ENCODE results near the gene CTNNBL1. TPM values are rescaled to one million over a fixed set of nuclear protein-coding genes. Genes with fewer than 3 reads are reported as not detected.
A peak's percentile ranks its signal among the peaks of the same experiment; 100 is the strongest.
"Not testable (repeated sequence)": the region's sequence is repeated elsewhere in the genome, so short reads cannot be mapped to it uniquely, and the experiment has no call there.

The CTNNBL1 gene
- total RNA-seq: 10 to 100 TPM; 33.2 to 51.4 (median 37.0) TPM

- H3K4me3 ChIP-seq: peak within 1 kb of the TSS; percentile 43 to 82 (median 67)
- peak; percentile 92 to 98 (median 96) for ATAC-seq (replicated peaks in 6 of 8)
- 0 to 20% (median 0%) methylated on average over 1 to 12 of the region's 54 CpGs; no CpG with 5 or more reads in 1 of the 10 experiments for WGBS, 10 experiments
- peaks cover 0 to 13% of the 10 kb centered on the region in 2 donors for H3K4me1 ChIP-seq (replicated peaks in 1 of 2)
- in situ Hi-C loops (cut with MboI; ENCODE audit: low pct_unique_long_range_greater_than_20kb in 2 of 9, low sequenced_read_pairs in 9 of 9, unreplicated experiment in 9 of 9): no loop called here
- peak within 1 kb of the TSS in 1 of 2 donors; percentile 8 for H3K27ac ChIP-seq
Observed at GRCh38 chr20:37693635-37694626, at the start of gene CTNNBL1. CTNNBL1 (plus strand) TSS chr20:37694030; CDS start chr20:37694123, 93 bp downstream.

GRCh38 chr20:37644605-37645004, 49.2 kb upstream of the CTNNBL1 start:
- no peak for ATAC-seq (replicated peaks in 6 of 8)
- H3K27ac ChIP-seq: no peak overlapping the region
- H3K4me1 ChIP-seq (replicated peaks in 1 of 2): peaks cover 7 to 12% of the 10 kb centered on the region in 2 donors
- 0 to 100% (median 78%) methylated on average over 1 of the region's 1 CpG; no CpG with 5 or more reads in 4 of the 10 experiments for WGBS, 10 experiments
- in situ Hi-C loops (cut with MboI; ENCODE audit: low pct_unique_long_range_greater_than_20kb in 2 of 9, low sequenced_read_pairs in 9 of 9, unreplicated experiment in 9 of 9): no loop called here
- H3K4me3 ChIP-seq: no peak overlapping the region

- Histone ChIP-seq H3K4me1 (replicated peaks in 1 of 2) (peaks cover 11 to 21% of the 10 kb centered on the region in 2 donors), H3K27ac (no peak overlapping the region), H3K4me3 (no peak overlapping the region)
- 0 to 94% (median 41%) methylated on average over 1 to 3 of the region's 3 CpGs; no CpG with 5 or more reads in 2 of the 10 experiments for WGBS, 10 experiments
- ATAC-seq (replicated peaks in 6 of 8): no peak
- in situ Hi-C loops (cut with MboI; ENCODE audit: low pct_unique_long_range_greater_than_20kb in 2 of 9, low sequenced_read_pairs in 9 of 9, unreplicated experiment in 9 of 9): no loop called here
Observed at GRCh38 chr20:37647946-37648345, 45.9 kb upstream of the CTNNBL1 start.

GRCh38 chr20:37649017-37649416, 44.8 kb upstream of the CTNNBL1 start:
- WGBS, 10 experiments: 0 to 88% (median 40%) methylated on average over 1 to 2 of the region's 2 CpGs; no CpG with 5 or more reads in 1 of the 10 experiments
- in situ Hi-C loops (cut with MboI; ENCODE audit: low pct_unique_long_range_greater_than_20kb in 2 of 9, low sequenced_read_pairs in 9 of 9, unreplicated experiment in 9 of 9): no loop called here
- Histone ChIP-seq H3K4me1 (replicated peaks in 1 of 2) (peaks cover 11 to 21% of the 10 kb centered on the region in 2 donors), H3K4me3 (no peak overlapping the region), H3K27ac (no peak overlapping the region)
- peak in 2 of 8 experiments; percentile 21 to 32 for ATAC-seq (replicated peaks in 6 of 8)

- in situ Hi-C loops (cut with MboI; ENCODE audit: low pct_unique_long_range_greater_than_20kb in 2 of 9, low sequenced_read_pairs in 9 of 9, unreplicated experiment in 9 of 9): no loop called here
- Histone ChIP-seq H3K27ac (no peak overlapping the region), H3K4me1 (replicated peaks in 1 of 2) (peaks cover 11 to 21% of the 10 kb centered on the region in 2 donors), H3K4me3 (no peak overlapping the region)
- 11 to 81% (median 75%) methylated on average over 1 to 4 of the region's 9 CpGs; no CpG with 5 or more reads in 5 of the 10 experiments for WGBS, 10 experiments
- ATAC-seq (replicated peaks in 6 of 8): peak in 3 of 8 experiments; percentile 22 to 41 (median 30)
Observed at GRCh38 chr20:37649676-37650370, 44.0 kb upstream of the CTNNBL1 start.

- no peak for ATAC-seq (replicated peaks in 6 of 8)
- Histone ChIP-seq H3K27ac (no peak overlapping the region), H3K4me3 (no peak overlapping the region), H3K4me1 (replicated peaks in 1 of 2) (peaks cover 11 to 21% of the 10 kb centered on the region in 2 donors)
- in situ Hi-C loops (cut with MboI; ENCODE audit: low pct_unique_long_range_greater_than_20kb in 2 of 9, low sequenced_read_pairs in 9 of 9, unreplicated experiment in 9 of 9): no loop called here
- WGBS, 10 experiments: 0 to 100% (median 65%) methylated on average over 1 to 3 of the region's 3 CpGs; no CpG with 5 or more reads in 5 of the 10 experiments
Observed at GRCh38 chr20:37650661-37651060, 43.2 kb upstream of the CTNNBL1 start.

GRCh38 chr20:37651932-37652331, 41.9 kb upstream of the CTNNBL1 start:
- Histone ChIP-seq H3K4me1 (replicated peaks in 1 of 2) (peaks cover 11 to 21% of the 10 kb centered on the region in 2 donors), H3K27ac (no peak overlapping the region), H3K4me3 (no peak overlapping the region)
- in situ Hi-C loops (cut with MboI; ENCODE audit: low pct_unique_long_range_greater_than_20kb in 2 of 9, low sequenced_read_pairs in 9 of 9, unreplicated experiment in 9 of 9): no loop called here
- 0 to 93% (median 31%) methylated on average over 1 to 5 of the region's 5 CpGs; no CpG with 5 or more reads in 5 of the 10 experiments for WGBS, 10 experiments
- ATAC-seq (replicated peaks in 6 of 8): peak in 4 of 8 experiments; percentile 28 to 90 (median 58)

GRCh38 chr20:37656945-37657344, 36.9 kb upstream of the CTNNBL1 start:
- H3K27ac ChIP-seq: no peak overlapping the region
- ATAC-seq (replicated peaks in 6 of 8): no peak
- H3K4me1 ChIP-seq (replicated peaks in 1 of 2): peaks cover 2 to 7% of the 10 kb centered on the region in 2 donors
- in situ Hi-C loops (cut with MboI; ENCODE audit: low pct_unique_long_range_greater_than_20kb in 2 of 9, low sequenced_read_pairs in 9 of 9, unreplicated experiment in 9 of 9): no loop called here
- no peak overlapping the region for H3K4me3 ChIP-seq
- WGBS, 10 experiments: 20 to 100% (median 84%) methylated on average over 1 to 4 of the region's 6 CpGs; no CpG with 5 or more reads in 2 of the 10 experiments

GRCh38 chr20:37657924-37658804, 35.7 kb upstream of the CTNNBL1 start:
- H3K4me1 ChIP-seq (replicated peaks in 1 of 2): peaks cover 2 to 10% of the 10 kb centered on the region in 2 donors
- no peak overlapping the region for H3K4me3 ChIP-seq
- in situ Hi-C loops (cut with MboI; ENCODE audit: low pct_unique_long_range_greater_than_20kb in 2 of 9, low sequenced_read_pairs in 9 of 9, unreplicated experiment in 9 of 9): no loop called here
- 0 to 70% (median 28%) methylated on average over 1 to 5 of the region's 6 CpGs; no CpG with 5 or more reads in 2 of the 10 experiments for WGBS, 10 experiments
- H3K27ac ChIP-seq: peak overlapping the region in 1 of 2 donors; percentile 2
- peak in 5 of 8 experiments; percentile 63 to 89 (median 85) for ATAC-seq (replicated peaks in 6 of 8)

GRCh38 chr20:37661519-37661918, 32.3 kb upstream of the CTNNBL1 start:
- no peak overlapping the region for H3K4me3 ChIP-seq
- WGBS, 10 experiments: 23 to 100% (median 74%) methylated on average over 1 to 6 of the region's 6 CpGs
- in situ Hi-C loops (cut with MboI; ENCODE audit: low pct_unique_long_range_greater_than_20kb in 2 of 9, low sequenced_read_pairs in 9 of 9, unreplicated experiment in 9 of 9): no loop called here
- H3K27ac ChIP-seq: no peak overlapping the region
- H3K4me1 ChIP-seq (replicated peaks in 1 of 2): peaks cover 2 to 10% of the 10 kb centered on the region in 2 donors
- ATAC-seq (replicated peaks in 6 of 8): no peak

GRCh38 chr20:37662308-37662707, 31.5 kb upstream of the CTNNBL1 start:
- ATAC-seq (replicated peaks in 6 of 8): peak in 4 of 8 experiments; percentile 32 to 88 (median 62)
- no peak overlapping the region for H3K27ac ChIP-seq
- peaks cover 2 to 10% of the 10 kb centered on the region in 2 donors for H3K4me1 ChIP-seq (replicated peaks in 1 of 2)
- 0 to 93% (median 51%) methylated on average over 2 to 3 of the region's 3 CpGs; no CpG with 5 or more reads in 1 of the 10 experiments for WGBS, 10 experiments
- in situ Hi-C loops (cut with MboI; ENCODE audit: low pct_unique_long_range_greater_than_20kb in 2 of 9, low sequenced_read_pairs in 9 of 9, unreplicated experiment in 9 of 9): no loop called here
- H3K4me3 ChIP-seq: no peak overlapping the region

GRCh38 chr20:37664595-37664994, 29.2 kb upstream of the CTNNBL1 start:
- H3K4me3 ChIP-seq; ATAC-seq (replicated peaks in 6 of 8); in situ Hi-C loops (cut with MboI; ENCODE audit: low pct_unique_long_range_greater_than_20kb in 2 of 9, low sequenced_read_pairs in 9 of 9, unreplicated experiment in 9 of 9); H3K27ac ChIP-seq: not testable (repeated sequence)
- H3K4me1 ChIP-seq (replicated peaks in 1 of 2): peaks cover 4 to 20% of the 10 kb centered on the region in 2 donors
- 22 to 100% (median 89%) methylated on average over 2 to 4 of the region's 4 CpGs; no CpG with 5 or more reads in 3 of the 10 experiments for WGBS, 10 experiments
